WTC11 (cell line): ENCODE measurements around the gene ENDOV. TPM values are rescaled to one million over a fixed set of nuclear protein-coding genes. Genes with fewer than 3 reads are reported as not detected.

ENCODE experiments used
- ATAC-seq: fragments of 200-7000 bp; cut with Tn5 transposase; 2 replicates; pipeline ENCODE4 v1.10.0; 2021; ENCODE audit warnings: mild to moderate bottlenecking, moderate library complexity
- CTCF ChIA-PET: fragments of 300-600 bp; sonication (Branson Sonifier 250); formaldehyde crosslinking; loops from one replicate; lab custom pipeline; 2021; ENCODE audit warnings: antibody characterized with exemption; lab: Charles Lee
- POLR2A ChIA-PET: fragments of 350-600 bp; sonication (Branson Sonifier 250); formaldehyde crosslinking; loops from one replicate; lab custom pipeline; 2021; ENCODE audit warnings: antibody characterized with exemption; lab: Charles Lee
- DNase-seq: peaks from one replicate; pipeline ENCODE4 v3.0.0; 2021; ENCODE audit warnings: low spot score
- H3K27ac Mint-ChIP-seq: 2 replicates; pipeline ENCODE4 v1.8.0; 2021; ENCODE audit warnings: mixed read lengths
- H3K27me3 Mint-ChIP-seq: 2 replicates; pipeline ENCODE4 v1.8.0; 2021; ENCODE audit warnings: low read depth, mild to moderate bottlenecking, moderate library complexity, mixed read lengths
- H3K36me3 Mint-ChIP-seq: 2 replicates; pipeline ENCODE4 v1.8.0; 2021; ENCODE audit warnings: mixed read lengths
- H3K4me1 Mint-ChIP-seq: 2 replicates; pipeline ENCODE4 v1.8.0; 2022; ENCODE audit warnings: mixed read lengths
- H3K4me3 Mint-ChIP-seq: 2 replicates; pipeline ENCODE4 v1.8.0; 2021; ENCODE audit warnings: mild to moderate bottlenecking, moderate library complexity, mixed read lengths
- H3K9me3 Mint-ChIP-seq: 2 replicates; pipeline ENCODE4 v1.8.0; 2021; ENCODE audit warnings: mixed read lengths
- CREB1 ChIP-seq: sonication (generic); formaldehyde crosslinking; IDR thresholded peaks from 2 replicates; pipeline ENCODE4 v1.8.0; 2023; ENCODE audit warnings: mild to moderate bottlenecking, missing genetic modification reagents
- CREM ChIP-seq: sonication (generic); formaldehyde crosslinking; IDR thresholded peaks from 2 replicates; pipeline ENCODE4 v1.8.1; 2022; ENCODE audit warnings: mild to moderate bottlenecking, missing genetic modification reagents, moderate library complexity
- FOXJ3 ChIP-seq: sonication (generic); formaldehyde crosslinking; IDR thresholded peaks from 2 replicates; pipeline ENCODE4 v1.9.0; 2021; ENCODE audit warnings: missing genetic modification reagents, mild to moderate bottlenecking, borderline replicate concordance
- FOXP1 ChIP-seq: sonication (generic); formaldehyde crosslinking; IDR thresholded peaks from 2 replicates; pipeline ENCODE4 v1.8.0; 2022; ENCODE audit warnings: missing genetic modification reagents, mild to moderate bottlenecking, moderate library complexity, borderline replicate concordance
- JAZF1 ChIP-seq: fragments of 250-450 bp; sonication (Bioruptor Pico); IDR thresholded peaks from 2 replicates; pipeline ENCODE4 v1.9.0; 2021; ENCODE audit warnings: moderate library complexity, mild to moderate bottlenecking, inconsistent platforms
- KAT7 ChIP-seq: sonication (generic); formaldehyde crosslinking; IDR thresholded peaks from 2 replicates; pipeline ENCODE4 v1.8.1; 2023; ENCODE audit warnings: missing genetic modification reagents, mild to moderate bottlenecking, borderline replicate concordance
- MXD4 ChIP-seq: fragments of 250-450 bp; sonication (Bioruptor Pico); IDR thresholded peaks from 2 replicates; pipeline ENCODE4 v1.8.0; 2021; ENCODE audit warnings: mild to moderate bottlenecking, moderate library complexity, borderline replicate concordance
- NFYB ChIP-seq: sonication (generic); formaldehyde crosslinking; conservative IDR thresholded peaks from 2 replicates; pipeline ENCODE4 v1.8.0; 2022; ENCODE audit warnings: low read depth, missing genetic modification reagents
- NR3C1 ChIP-seq: sonication (generic); formaldehyde crosslinking; conservative IDR thresholded peaks from 2 replicates; pipeline ENCODE4 v1.8.1; 2023; ENCODE audit warnings: low read depth, mild to moderate bottlenecking, missing genetic modification reagents
- PRRX2 ChIP-seq: fragments of 250-450 bp; sonication (Bioruptor Pico); IDR thresholded peaks from 2 replicates; pipeline ENCODE4 v1.8.0; 2021; ENCODE audit warnings: mild to moderate bottlenecking
- SMAD3 ChIP-seq: sonication (generic); formaldehyde crosslinking; IDR thresholded peaks from 2 replicates; pipeline ENCODE4 v1.8.0; 2022; ENCODE audit warnings: missing genetic modification reagents, mild to moderate bottlenecking, borderline replicate concordance
- SMAD4 ChIP-seq: sonication (generic); formaldehyde crosslinking; IDR thresholded peaks from 2 replicates; pipeline ENCODE4 v1.8.0; 2022; ENCODE audit warnings: mild to moderate bottlenecking, missing genetic modification reagents
- SOX15 ChIP-seq: fragments of 250-450 bp; sonication (Bioruptor Pico); IDR thresholded peaks from 2 replicates; pipeline ENCODE4 v1.9.0; 2021; ENCODE audit warnings: mild to moderate bottlenecking
- TCF7 ChIP-seq: sonication (generic); formaldehyde crosslinking; IDR thresholded peaks from 2 replicates; pipeline ENCODE4 v1.8.0; 2022; ENCODE audit warnings: mild to moderate bottlenecking, low read depth, missing genetic modification reagents, moderate library complexity
- TEAD1 ChIP-seq: sonication (generic); formaldehyde crosslinking; IDR thresholded peaks from 2 replicates; pipeline ENCODE4 v1.8.0; 2022; ENCODE audit warnings: mild to moderate bottlenecking, missing genetic modification reagents
- ZNF121 ChIP-seq: sonication (generic); formaldehyde crosslinking; IDR thresholded peaks from 2 replicates; pipeline ENCODE4 v1.8.0; 2023; ENCODE audit warnings: missing genetic modification reagents
- total RNA-seq: library from RNA; stranded (reverse); gene quantifications from 3 replicates; pipeline ENCODE4 v1.2.3, GENCODE V29; 2021
- TF ChIP-seq, protein P1 (sequence below): sonication (generic); formaldehyde crosslinking; IDR thresholded peaks from 2 replicates; pipeline ENCODE4 v1.8.1; 2022; ENCODE audit warnings: mild to moderate bottlenecking, moderate library complexity, missing genetic modification reagents
- TF ChIP-seq, protein P2 (sequence below): sonication (generic); formaldehyde crosslinking; IDR thresholded peaks from 2 replicates; pipeline ENCODE4 v1.8.1; 2023; ENCODE audit warnings: mild to moderate bottlenecking, missing genetic modification reagents
- TF ChIP-seq, protein P3 (sequence below): sonication (generic); formaldehyde crosslinking; IDR thresholded peaks from 2 replicates; pipeline ENCODE4 v1.8.0; 2022; ENCODE audit warnings: mild to moderate bottlenecking, missing genetic modification reagents
- TF ChIP-seq, protein P4 (sequence below): sonication (generic); formaldehyde crosslinking; IDR thresholded peaks from 2 replicates; pipeline ENCODE4 v1.8.0; 2022; ENCODE audit warnings: mild to moderate bottlenecking, missing genetic modification reagents
- TF ChIP-seq, protein P5 (sequence below): sonication (generic); formaldehyde crosslinking; conservative IDR thresholded peaks from 2 replicates; pipeline ENCODE4 v1.8.1; 2022; ENCODE audit warnings: mild to moderate bottlenecking, missing genetic modification reagents
- TF ChIP-seq, protein P6 (sequence below): sonication (generic); formaldehyde crosslinking; conservative IDR thresholded peaks from 2 replicates; pipeline ENCODE4 v1.8.1; 2023; ENCODE audit warnings: mild to moderate bottlenecking, low read depth, missing genetic modification reagents, moderate library complexity

ENDOV gene
- total RNA-seq, 1 experiment from 2014 or later: 25.2 TPM

DNA sequence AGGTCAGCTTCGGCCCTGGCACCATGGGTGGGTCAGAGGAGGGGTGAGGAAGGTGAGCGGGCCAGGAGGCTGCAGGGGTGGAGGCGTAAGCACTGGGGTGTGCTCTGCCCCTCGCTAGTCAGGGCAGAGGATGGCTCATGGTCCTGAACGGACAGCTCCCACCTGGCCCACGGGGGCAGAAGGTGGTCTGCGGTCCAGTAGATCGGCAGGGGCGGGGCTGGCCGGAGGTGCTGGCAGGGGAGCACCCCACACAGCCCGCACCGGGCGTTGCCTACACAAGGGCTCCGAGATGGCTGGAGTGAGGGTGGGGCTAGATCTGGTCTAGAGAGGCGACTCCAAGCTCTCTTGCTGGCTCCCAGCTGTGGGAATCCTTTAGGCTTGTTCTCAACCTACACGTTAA is 53.3 kb downstream of the ENDOV start:
- ChIA-PET POLR2A (no interaction called here), CTCF (interaction anchor here (1.1 to 2.1 kb wide), 4 partner anchors 9 to 431 kb away, joined by 3 to 8 read pairs (median 5); no protein-coding TSS in a partner anchor)
- ATAC-seq (peak; percentile 80), DNase-seq (peak; percentile 68)
- Mint-ChIP-seq H3K4me1 (no peaks in the 10 kb centered on the region), H3K27me3 (peaks cover 46% of the 10 kb centered on the region), H3K4me3 (no peak overlapping the region), H3K36me3 (no peaks in the 10 kb centered on the region), H3K9me3 (no peaks in the 10 kb centered on the region), H3K27ac (no peak overlapping the region)
- TF ChIP-seq TCF7: 0 out of 2 replicates have a peak, but pooled peaks have one; percentile 40
- TF ChIP-seq, protein P1, sequence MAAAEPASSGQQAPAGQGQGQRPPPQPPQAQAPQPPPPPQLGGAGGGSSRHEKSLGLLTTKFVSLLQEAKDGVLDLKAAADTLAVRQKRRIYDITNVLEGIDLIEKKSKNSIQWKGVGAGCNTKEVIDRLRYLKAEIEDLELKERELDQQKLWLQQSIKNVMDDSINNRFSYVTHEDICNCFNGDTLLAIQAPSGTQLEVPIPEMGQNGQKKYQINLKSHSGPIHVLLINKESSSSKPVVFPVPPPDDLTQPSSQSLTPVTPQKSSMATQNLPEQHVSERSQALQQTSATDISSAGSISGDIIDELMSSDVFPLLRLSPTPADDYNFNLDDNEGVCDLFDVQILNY (CRISPR knock-in tag): no peak
- TF ChIP-seq, all 79 proteins: peak for 1

DNA sequence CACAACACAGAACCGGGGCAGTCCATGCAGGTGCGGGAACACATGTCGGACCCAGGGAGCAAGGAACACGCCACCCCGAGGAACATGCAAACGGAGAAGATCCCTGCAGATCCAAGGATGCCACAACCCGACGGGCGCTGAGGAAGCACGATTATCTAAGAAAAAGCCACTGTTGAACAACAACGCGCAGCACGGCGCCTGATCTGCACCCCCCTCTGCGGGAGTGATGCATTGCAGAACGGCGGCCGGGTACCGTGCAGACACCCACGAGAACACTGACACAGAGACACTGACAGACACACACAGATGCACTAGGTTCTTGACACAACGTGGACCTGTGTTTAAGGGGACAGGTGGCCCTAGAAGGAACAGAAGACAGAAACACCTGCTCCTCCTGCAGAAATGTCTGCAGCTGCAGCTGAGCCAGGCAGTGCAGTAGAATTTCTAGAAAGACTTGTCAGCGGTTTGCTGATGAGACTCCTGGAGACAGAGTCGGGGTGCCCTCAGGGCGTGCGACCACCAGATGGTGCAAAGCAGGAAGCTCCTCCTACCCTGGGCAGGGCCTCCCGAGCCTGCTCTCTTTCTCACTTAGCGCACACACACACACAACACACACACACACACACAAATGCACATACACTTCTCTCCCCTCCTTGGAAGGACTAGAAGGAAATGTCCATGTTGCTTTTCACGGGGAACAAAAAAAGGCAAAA is 54.0 kb downstream of the ENDOV start:
- DNase-seq: no peak
- peak; percentile 44 for ATAC-seq
- no peaks in the 10 kb centered on the region for H3K9me3 Mint-ChIP-seq
- TF ChIP-seq TEAD1 (CRISPR knock-in tag): no peak
- no peak for TF ChIP-seq SMAD4 (CRISPR knock-in tag)
- no peak for TF ChIP-seq KAT7 (CRISPR knock-in tag)
- TF ChIP-seq CREM (CRISPR knock-in tag): no peak
- TF ChIP-seq, protein P2, sequence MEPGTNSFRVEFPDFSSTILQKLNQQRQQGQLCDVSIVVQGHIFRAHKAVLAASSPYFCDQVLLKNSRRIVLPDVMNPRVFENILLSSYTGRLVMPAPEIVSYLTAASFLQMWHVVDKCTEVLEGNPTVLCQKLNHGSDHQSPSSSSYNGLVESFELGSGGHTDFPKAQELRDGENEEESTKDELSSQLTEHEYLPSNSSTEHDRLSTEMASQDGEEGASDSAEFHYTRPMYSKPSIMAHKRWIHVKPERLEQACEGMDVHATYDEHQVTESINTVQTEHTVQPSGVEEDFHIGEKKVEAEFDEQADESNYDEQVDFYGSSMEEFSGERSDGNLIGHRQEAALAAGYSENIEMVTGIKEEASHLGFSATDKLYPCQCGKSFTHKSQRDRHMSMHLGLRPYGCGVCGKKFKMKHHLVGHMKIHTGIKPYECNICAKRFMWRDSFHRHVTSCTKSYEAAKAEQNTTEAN: no peak
- no peak for TF ChIP-seq PRRX2
- TF ChIP-seq, protein P3, sequence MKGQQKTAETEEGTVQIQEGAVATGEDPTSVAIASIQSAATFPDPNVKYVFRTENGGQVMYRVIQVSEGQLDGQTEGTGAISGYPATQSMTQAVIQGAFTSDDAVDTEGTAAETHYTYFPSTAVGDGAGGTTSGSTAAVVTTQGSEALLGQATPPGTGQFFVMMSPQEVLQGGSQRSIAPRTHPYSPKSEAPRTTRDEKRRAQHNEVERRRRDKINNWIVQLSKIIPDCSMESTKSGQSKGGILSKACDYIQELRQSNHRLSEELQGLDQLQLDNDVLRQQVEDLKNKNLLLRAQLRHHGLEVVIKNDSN (CRISPR knock-in tag): no peak
- no peak for TF ChIP-seq MXD4 (CRISPR knock-in tag)
- no peak for TF ChIP-seq SOX15 (CRISPR knock-in tag)
- TF ChIP-seq NFYB (CRISPR knock-in tag): no peak
- TF ChIP-seq ZNF121 (CRISPR knock-in tag): no peak
- TF ChIP-seq FOXP1 (CRISPR knock-in tag): no peak
- no peak for TF ChIP-seq FOXJ3 (CRISPR knock-in tag)
- TF ChIP-seq SMAD3: no peak
- TF ChIP-seq CREB1: no peak
- TF ChIP-seq NR3C1 (CRISPR knock-in tag): no peak
- TF ChIP-seq, protein P4, sequence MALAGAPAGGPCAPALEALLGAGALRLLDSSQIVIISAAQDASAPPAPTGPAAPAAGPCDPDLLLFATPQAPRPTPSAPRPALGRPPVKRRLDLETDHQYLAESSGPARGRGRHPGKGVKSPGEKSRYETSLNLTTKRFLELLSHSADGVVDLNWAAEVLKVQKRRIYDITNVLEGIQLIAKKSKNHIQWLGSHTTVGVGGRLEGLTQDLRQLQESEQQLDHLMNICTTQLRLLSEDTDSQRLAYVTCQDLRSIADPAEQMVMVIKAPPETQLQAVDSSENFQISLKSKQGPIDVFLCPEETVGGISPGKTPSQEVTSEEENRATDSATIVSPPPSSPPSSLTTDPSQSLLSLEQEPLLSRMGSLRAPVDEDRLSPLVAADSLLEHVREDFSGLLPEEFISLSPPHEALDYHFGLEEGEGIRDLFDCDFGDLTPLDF (CRISPR knock-in tag): no peak
- TF ChIP-seq, protein P5, sequence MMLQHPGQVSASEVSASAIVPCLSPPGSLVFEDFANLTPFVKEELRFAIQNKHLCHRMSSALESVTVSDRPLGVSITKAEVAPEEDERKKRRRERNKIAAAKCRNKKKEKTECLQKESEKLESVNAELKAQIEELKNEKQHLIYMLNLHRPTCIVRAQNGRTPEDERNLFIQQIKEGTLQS: no peak
- TF ChIP-seq JAZF1 (CRISPR knock-in tag): no peak
- TF ChIP-seq, protein P6, sequence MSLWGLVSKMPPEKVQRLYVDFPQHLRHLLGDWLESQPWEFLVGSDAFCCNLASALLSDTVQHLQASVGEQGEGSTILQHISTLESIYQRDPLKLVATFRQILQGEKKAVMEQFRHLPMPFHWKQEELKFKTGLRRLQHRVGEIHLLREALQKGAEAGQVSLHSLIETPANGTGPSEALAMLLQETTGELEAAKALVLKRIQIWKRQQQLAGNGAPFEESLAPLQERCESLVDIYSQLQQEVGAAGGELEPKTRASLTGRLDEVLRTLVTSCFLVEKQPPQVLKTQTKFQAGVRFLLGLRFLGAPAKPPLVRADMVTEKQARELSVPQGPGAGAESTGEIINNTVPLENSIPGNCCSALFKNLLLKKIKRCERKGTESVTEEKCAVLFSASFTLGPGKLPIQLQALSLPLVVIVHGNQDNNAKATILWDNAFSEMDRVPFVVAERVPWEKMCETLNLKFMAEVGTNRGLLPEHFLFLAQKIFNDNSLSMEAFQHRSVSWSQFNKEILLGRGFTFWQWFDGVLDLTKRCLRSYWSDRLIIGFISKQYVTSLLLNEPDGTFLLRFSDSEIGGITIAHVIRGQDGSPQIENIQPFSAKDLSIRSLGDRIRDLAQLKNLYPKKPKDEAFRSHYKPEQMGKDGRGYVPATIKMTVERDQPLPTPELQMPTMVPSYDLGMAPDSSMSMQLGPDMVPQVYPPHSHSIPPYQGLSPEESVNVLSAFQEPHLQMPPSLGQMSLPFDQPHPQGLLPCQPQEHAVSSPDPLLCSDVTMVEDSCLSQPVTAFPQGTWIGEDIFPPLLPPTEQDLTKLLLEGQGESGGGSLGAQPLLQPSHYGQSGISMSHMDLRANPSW (CRISPR knock-in tag): no peak
- H3K27ac Mint-ChIP-seq: no peak overlapping the region
- ChIA-PET CTCF (interaction anchor here (1.0 to 2.1 kb wide), 6 partner anchors 9 to 431 kb away, joined by 3 to 8 read pairs (median 3); no protein-coding TSS in a partner anchor), POLR2A (no interaction called here)
- H3K4me3 Mint-ChIP-seq: no peak overlapping the region
- no peaks in the 10 kb centered on the region for H3K4me1 Mint-ChIP-seq
- H3K27me3 Mint-ChIP-seq: peaks cover 53% of the 10 kb centered on the region
- H3K36me3 Mint-ChIP-seq: no peaks in the 10 kb centered on the region
